ENCODE data around the gene LRWD1.

DNA sequence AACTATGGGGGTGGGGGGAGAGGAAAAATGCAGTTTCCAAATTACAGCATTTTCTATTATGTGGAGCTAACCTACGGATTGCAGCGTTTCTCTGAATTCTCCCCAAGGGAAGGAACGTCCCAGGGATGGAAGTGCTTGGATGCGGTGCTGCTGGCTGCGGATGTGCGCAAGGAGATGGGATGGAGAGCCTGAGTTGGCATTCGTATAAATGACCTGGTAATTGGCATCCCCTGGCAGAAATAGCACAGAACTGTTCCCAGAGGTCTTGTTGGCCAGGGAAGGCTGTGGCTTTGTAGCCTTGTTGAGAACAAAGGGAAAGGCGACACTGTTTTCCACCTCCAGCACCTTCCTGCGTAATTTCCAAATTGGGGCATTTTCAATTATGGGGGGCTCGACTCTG lies 28.7 kb upstream of the LRWD1 start:
- TF ChIP-seq CEBPB (IDR thresholded peaks at IDR 0.05; ENCODE audit: low read depth) (no peak), EZH2 (IDR thresholded peaks at IDR 0.05) (no peak), POLR2A (IDR thresholded peaks at IDR 0.05; ENCODE audit: borderline replicate concordance, extremely low read depth, insufficient read depth, insufficient read length) (no peak), POLR2AphosphoS5 (IDR thresholded peaks at IDR 0.05; ENCODE audit: low read depth, low read length) (no peak), ZNF274 (IDR thresholded peaks at IDR 0.05; ENCODE audit: low read depth, low read length) (no peak), CBX3 (IDR thresholded peaks at IDR 0.05; ENCODE audit: low read depth) (no peak), REST (IDR thresholded peaks at IDR 0.05; ENCODE audit: low read depth) (no peak), JUND (IDR thresholded peaks at IDR 0.05) (no peak), SP1 (IDR thresholded peaks at IDR 0.05; ENCODE audit: low read depth) (no peak), ELF1 (IDR thresholded peaks at IDR 0.05; ENCODE audit: borderline replicate concordance, low read depth) (no peak), ZFX (IDR thresholded peaks at IDR 0.05) (no peak)
- TF ChIP-seq, protein P1, sequence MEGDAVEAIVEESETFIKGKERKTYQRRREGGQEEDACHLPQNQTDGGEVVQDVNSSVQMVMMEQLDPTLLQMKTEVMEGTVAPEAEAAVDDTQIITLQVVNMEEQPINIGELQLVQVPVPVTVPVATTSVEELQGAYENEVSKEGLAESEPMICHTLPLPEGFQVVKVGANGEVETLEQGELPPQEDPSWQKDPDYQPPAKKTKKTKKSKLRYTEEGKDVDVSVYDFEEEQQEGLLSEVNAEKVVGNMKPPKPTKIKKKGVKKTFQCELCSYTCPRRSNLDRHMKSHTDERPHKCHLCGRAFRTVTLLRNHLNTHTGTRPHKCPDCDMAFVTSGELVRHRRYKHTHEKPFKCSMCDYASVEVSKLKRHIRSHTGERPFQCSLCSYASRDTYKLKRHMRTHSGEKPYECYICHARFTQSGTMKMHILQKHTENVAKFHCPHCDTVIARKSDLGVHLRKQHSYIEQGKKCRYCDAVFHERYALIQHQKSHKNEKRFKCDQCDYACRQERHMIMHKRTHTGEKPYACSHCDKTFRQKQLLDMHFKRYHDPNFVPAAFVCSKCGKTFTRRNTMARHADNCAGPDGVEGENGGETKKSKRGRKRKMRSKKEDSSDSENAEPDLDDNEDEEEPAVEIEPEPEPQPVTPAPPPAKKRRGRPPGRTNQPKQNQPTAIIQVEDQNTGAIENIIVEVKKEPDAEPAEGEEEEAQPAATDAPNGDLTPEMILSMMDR (IDR thresholded peaks at IDR 0.05 in 2 of 3, conservative IDR thresholded peaks at IDR 0.05 in 1 of 3; ENCODE audit: borderline replicate concordance in 1 of 3, insufficient read depth in 1 of 3, low read depth in 2 of 3, low read length in 2 of 3), result no peak
- TF ChIP-seq, protein P2, sequence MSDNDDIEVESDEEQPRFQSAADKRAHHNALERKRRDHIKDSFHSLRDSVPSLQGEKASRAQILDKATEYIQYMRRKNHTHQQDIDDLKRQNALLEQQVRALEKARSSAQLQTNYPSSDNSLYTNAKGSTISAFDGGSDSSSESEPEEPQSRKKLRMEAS (IDR thresholded peaks at IDR 0.05), result no peak

All from HCT116 (cell line).